Astrocyte of the cerebellum (primary cell): Measurements from ENCODE around the gene EZH2.

Source experiments
- DNase-seq: peaks from one replicate; pipeline ENCODE4 v3.0.0-alpha.2; 2011; ENCODE audit warnings: low read depth
- H3K4me3 ChIP-seq: 2 replicates; pipeline ENCODE4 v1.5.1; 2011; ENCODE audit warnings: mild to moderate bottlenecking, low read depth, low read length, moderate library complexity
- in situ Hi-C: cut with HindIII; loops from 2 replicates; pipeline ENCODE4 v1.10.0; 2017; ENCODE audit warnings: low sequenced_read_pairs
- TF ChIP-seq, protein P1 (sequence below): IDR thresholded peaks from 2 replicates; pipeline ENCODE4 v1.5.1; 2012; ENCODE audit warnings: low read length, low read depth, moderate library complexity, mild to moderate bottlenecking; ENCODE audit errors: missing control alignments

The EZH2 gene

DNA sequence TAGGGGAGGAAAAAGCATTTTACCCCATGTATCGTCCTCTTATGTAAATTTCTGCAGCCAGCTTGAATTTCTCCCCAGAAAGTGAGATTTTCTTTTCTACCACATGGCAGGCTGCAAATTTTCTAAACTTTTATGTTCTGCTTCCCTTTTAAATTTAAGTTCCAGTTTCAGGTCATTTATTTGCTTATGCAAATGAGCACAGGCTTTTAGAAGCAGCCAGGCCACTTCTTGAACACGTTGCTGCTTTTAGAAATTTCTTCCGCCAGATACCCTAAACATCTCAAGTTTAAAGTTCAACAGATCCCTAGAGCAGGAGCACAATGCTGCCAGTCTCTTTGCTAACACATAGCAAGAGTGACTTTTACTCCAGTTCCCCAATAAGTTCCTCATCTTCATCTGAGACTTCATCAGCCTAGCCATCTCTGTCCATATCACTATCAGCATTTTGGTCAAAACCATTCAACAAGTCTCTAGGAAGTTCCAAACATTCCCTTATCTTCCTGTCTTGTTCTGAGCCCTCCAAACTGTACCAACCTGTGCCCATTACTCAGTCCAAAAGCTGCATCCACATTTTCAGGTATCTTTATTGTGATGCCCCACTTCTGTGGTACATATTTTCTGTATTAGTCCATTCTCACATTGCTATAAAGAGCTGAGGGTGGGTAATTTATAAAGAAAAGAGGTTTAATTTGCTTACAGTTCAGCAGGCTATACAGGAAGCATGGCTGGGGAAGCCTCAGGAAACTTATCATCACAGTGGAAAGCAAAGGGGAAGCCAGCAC is 16.3 kb downstream of the EZH2 start:
- H3K4me3 ChIP-seq, result no peak overlapping the region
- DNase-seq, result no peak
- TF ChIP-seq, protein P1, sequence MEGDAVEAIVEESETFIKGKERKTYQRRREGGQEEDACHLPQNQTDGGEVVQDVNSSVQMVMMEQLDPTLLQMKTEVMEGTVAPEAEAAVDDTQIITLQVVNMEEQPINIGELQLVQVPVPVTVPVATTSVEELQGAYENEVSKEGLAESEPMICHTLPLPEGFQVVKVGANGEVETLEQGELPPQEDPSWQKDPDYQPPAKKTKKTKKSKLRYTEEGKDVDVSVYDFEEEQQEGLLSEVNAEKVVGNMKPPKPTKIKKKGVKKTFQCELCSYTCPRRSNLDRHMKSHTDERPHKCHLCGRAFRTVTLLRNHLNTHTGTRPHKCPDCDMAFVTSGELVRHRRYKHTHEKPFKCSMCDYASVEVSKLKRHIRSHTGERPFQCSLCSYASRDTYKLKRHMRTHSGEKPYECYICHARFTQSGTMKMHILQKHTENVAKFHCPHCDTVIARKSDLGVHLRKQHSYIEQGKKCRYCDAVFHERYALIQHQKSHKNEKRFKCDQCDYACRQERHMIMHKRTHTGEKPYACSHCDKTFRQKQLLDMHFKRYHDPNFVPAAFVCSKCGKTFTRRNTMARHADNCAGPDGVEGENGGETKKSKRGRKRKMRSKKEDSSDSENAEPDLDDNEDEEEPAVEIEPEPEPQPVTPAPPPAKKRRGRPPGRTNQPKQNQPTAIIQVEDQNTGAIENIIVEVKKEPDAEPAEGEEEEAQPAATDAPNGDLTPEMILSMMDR, result no peak
- in situ Hi-C loops, result no loop called here

DNA sequence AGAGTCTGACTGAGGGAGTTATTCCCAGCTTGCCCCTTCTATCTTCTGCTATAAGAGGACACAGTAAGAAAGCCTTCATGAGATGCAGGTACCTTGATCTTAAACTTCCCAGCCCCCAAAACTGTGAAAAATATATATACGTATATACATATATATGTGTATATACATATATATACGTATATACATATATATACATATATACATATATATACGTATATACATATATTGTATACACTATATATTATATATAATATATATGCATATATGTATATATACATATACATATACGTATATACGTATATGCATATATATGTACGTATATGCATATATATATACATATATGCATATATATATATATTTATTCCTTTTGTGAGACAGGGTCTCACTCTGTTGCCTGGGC is 17.7 kb downstream of the EZH2 start:
- TF ChIP-seq, protein P1, result no peak
- H3K4me3 ChIP-seq, result no peak overlapping the region
- no peak for DNase-seq
- in situ Hi-C loops, result no loop called here

DNA sequence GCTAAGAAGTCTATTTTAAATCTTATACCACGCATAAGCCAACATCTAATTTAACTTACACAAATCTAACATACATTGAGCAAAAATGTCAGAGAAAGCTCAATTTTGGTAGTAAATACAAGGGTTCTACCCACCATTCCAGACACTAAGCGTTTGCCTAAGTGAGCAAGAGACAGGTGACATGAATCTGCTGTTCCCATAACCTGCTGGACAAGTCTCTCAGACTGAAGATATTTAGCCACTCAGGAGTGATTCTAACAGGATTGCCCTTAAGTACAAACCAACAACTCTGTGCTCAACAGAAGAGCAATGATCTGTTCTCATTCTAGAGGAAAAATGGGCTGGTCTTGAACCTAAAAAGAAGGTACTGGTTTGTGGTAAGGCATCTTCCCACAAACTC is 18.8 kb downstream of the EZH2 start:
- no peak overlapping the region for H3K4me3 ChIP-seq
- in situ Hi-C loops, result no loop called here
- TF ChIP-seq, protein P1, result no peak
- DNase-seq, result no peak

DNA sequence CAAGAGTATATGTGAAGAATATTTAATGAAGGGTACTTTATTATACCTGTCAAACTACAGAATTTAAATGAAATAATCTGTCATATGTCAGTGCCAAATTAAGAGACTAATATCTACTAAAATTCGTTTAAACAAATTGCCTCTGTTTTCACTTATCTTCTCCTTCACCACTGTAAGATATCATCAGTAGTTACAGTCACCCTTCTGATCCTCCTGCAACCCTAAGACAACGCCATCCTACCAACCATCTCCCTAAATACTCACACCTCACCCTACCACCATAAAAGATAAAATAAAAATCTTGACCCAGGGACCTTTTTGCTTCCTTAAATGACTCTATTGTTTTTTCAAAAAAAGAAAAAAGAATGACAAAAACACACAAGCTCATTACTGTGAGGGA is 20.8 kb downstream of the EZH2 start:
- in situ Hi-C loops, result no loop called here
- H3K4me3 ChIP-seq, result no peak overlapping the region
- no peak for DNase-seq
- TF ChIP-seq, protein P1, result no peak

DNA sequence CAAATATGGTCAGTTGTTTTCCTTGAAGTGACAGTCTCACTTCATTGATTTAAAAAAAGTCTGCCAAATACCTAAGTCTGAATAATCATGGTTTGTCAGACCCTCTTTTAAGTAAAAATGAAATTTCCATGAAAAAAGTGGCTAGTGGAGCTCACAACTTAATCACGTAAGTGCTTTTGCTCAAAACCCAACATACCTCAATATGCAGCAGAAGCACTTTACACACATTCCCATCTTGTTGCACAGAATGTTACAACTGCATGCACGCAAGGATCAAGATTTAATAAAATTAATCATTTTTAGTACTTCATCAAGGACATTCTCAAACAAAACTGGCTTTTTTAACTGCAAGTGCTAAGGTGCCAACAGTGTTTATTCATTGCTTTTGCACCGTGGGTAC is 21.6 kb downstream of the EZH2 start:
- DNase-seq, result no peak
- in situ Hi-C loops, result no loop called here
- TF ChIP-seq, protein P1, result no peak
- no peak overlapping the region for H3K4me3 ChIP-seq

DNA sequence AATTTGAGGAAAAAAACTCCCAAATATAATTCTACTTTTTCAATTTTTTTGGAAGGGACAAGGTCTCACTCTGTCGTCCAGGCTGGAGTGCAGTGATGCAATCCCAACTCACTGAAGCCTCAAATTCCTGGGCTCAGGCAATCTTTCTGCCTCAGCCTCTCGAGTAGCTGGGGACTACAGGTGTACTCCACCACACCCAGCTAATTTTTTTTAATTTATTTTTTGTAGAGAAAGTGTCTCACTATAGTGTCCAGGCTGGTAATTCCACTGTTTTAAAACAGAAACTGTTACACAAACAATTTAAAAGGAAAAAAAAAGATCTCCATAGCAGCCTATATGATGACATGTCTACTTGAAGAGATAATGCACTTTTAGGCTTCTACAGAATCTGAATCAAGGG is 25.6 kb downstream of the EZH2 start:
- no peak for DNase-seq
- TF ChIP-seq, protein P1, result no peak
- in situ Hi-C loops, result no loop called here
- no peak overlapping the region for H3K4me3 ChIP-seq

DNA sequence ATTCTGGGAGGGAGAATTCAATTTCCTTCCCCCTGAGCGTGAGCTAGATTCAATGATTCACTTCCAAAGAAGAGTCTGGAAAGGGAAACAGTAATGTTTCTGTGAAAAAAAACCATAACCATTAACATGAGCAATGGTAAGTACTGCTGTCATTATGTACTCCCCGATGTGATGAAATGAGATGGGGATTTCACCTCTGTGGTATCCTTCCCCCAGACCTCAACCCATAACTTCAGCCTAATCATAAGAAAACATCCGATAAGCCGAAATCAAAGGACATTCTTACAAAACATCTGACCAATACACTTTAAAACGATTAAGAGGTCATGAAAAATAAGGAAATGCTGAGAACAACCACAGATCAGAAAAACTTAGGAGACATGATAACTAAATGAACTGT is 27.2 kb downstream of the EZH2 start:
- DNase-seq, result no peak
- no peak overlapping the region for H3K4me3 ChIP-seq
- in situ Hi-C loops, result no loop called here
- TF ChIP-seq, protein P1, result no peak
